Measurements from ENCODE around the gene TTC34. TPM values are rescaled to one million over a fixed set of nuclear protein-coding genes. Genes with fewer than 3 reads are reported as not detected.

Gene TTC34
- total and polyA plus RNA-seq, 9 of the 15 experiments (the other 6 are each of a cell fraction or from before 2014, with no cell fraction given), result 0.03 to 0.38 (median 0.05) TPM; not detected in 2

- no peaks in the 10 kb centered on the region for H3K36me3 ChIP-seq (ENCODE audit: control insufficient read depth, insufficient read depth, low read length)
- TF ChIP-seq ZNF77 (CRISPR knock-in tag; IDR thresholded peaks at IDR 0.05) (no peak), ZNF3 (CRISPR knock-in tag; IDR thresholded peaks at IDR 0.05) (no peak), SMARCC2 (IDR thresholded peaks at IDR 0.05; ENCODE audit: low read depth) (no peak), SMC3 (conservative IDR thresholded peaks at IDR 0.05; ENCODE audit: insufficient read depth, low read depth, low read length) (no peak), FOXA3 (CRISPR knock-in tag; conservative IDR thresholded peaks at IDR 0.05 in 1 of 2, IDR thresholded peaks at IDR 0.05 in 1 of 2) (no peak), SUPT5H (IDR thresholded peaks at IDR 0.05) (no peak), RBM25 (IDR thresholded peaks at IDR 0.05; ENCODE audit: low read depth, low read length, severe bottlenecking) (no peak), TCF7L2 (IDR thresholded peaks at IDR 0.05; ENCODE audit: low read depth, low read length) (no peak), NRF1 (conservative IDR thresholded peaks at IDR 0.05 in 1 of 2, IDR thresholded peaks at IDR 0.05 in 1 of 2) (no peak), TFAM (CRISPR knock-in tag; conservative IDR thresholded peaks at IDR 0.05) (no peak), NBN (IDR thresholded peaks at IDR 0.05; ENCODE audit: low read depth) (no peak), SRF (CRISPR knock-in tag; IDR thresholded peaks at IDR 0.05) (no peak), ZNF239 (CRISPR knock-in tag; IDR thresholded peaks at IDR 0.05) (no peak), TAF1 (IDR thresholded peaks at IDR 0.05; ENCODE audit: control insufficient read depth, extremely low read depth, insufficient read depth, low read length, severe bottlenecking) (no peak), MCM2 (IDR thresholded peaks at IDR 0.05; ENCODE audit: low read depth) (no peak), GATAD2B (IDR thresholded peaks at IDR 0.05; ENCODE audit: borderline replicate concordance) (no peak), ELF4 (CRISPR knock-in tag; IDR thresholded peaks at IDR 0.05) (no peak), MTF1 (CRISPR knock-in tag; IDR thresholded peaks at IDR 0.05; ENCODE audit: borderline replicate concordance) (no peak)
- no peak overlapping the region for H2AFZ ChIP-seq (ENCODE audit: low read depth, low read length)
- no peaks in the 10 kb centered on the region for H3K9me3 ChIP-seq (replicated peaks; ENCODE audit: control insufficient read depth, insufficient read depth, low read depth, low read length)
- no peak overlapping the region for H3K27ac ChIP-seq (ENCODE audit: extremely low read depth, low read depth, low read length)
- no peak overlapping the region for H3K4me3 ChIP-seq
- FAIRE-seq (no peak), DNase-seq (ENCODE audit: extremely low read depth in 1 of 4, low spot score in 3 of 4) (no peak), ATAC-seq (no peak)
- POLR2A ChIA-PET, result no interaction called here
- H3K27me3 ChIP-seq (ENCODE audit: control insufficient read depth in 2 of 2, insufficient read depth in 2 of 2, low read length in 2 of 2), result no peaks in the 10 kb centered on the region
- intact Hi-C loops (cut with micrococcal nuclease), result no loop called here
- no peaks in the 10 kb centered on the region for H4K20me1 ChIP-seq (replicated peaks; ENCODE audit: control insufficient read depth, insufficient read depth, low read length)
- peaks cover 0 to 11% of the 10 kb centered on the region in 2 experiments; a peak in 1 of 5 replicates for H3K4me1 ChIP-seq (replicated peaks in 1 of 2; ENCODE audit: control insufficient read depth in 2 of 2, insufficient read depth in 2 of 2, low read length in 2 of 2)
- CTCF ChIA-PET (ENCODE audit: low intra/inter-chr PET ratio), result no interaction called here
- 0% methylated on average over 6 of the region's 6 CpGs for whole genome bisulfite sequencing (ENCODE audit: insufficient coverage, low coverage, missing lambda C conversion rate)
- no peaks in the 10 kb centered on the region for H3K9me1 ChIP-seq (ENCODE audit: control insufficient read depth, insufficient read depth, low read length)
- in situ Hi-C loops (cut with MboI), result loop anchor here (5.0 kb wide), 2 partner anchors 374 to 689 kb away; no protein-coding TSS in a partner anchor
- no peak overlapping the region for H3K9ac ChIP-seq (ENCODE audit: insufficient read depth in 1 of 2, low read depth in 2 of 2, low read length in 2 of 2)
- no TSS peak for BruUV-seq (replicated peaks)
- no peaks in the 10 kb centered on the region for H3K79me2 ChIP-seq (ENCODE audit: control insufficient read depth, insufficient read depth, low read length)
- no peak overlapping the region for H3K4me2 ChIP-seq (ENCODE audit: insufficient read depth, low read length)
These were observed 5.6 kb downstream of the TTC34 start for GRCh38 chr1:2795926-2796325.
